Fibroblast of skin of back (primary cell): ENCODE data around the gene NRAP.

Experiments used
- DNase-seq: peaks from one replicate; pipeline ENCODE4 v3.0.0-alpha.2; 2013

Gene NRAP

GRCh38 chr10:113560071-113560470 lies 103.8 kb downstream of the NRAP start:
- DNase-seq, result no peak

- no peak for DNase-seq
Observed at GRCh38 chr10:113557903-113558321, 105.9 kb downstream of the NRAP start.

- DNase-seq, result no peak
Observed at GRCh38 chr10:113557424-113557862, 106.4 kb downstream of the NRAP start.

GRCh38 chr10:113555751-113556150 lies 108.1 kb downstream of the NRAP start:
- no peak for DNase-seq

- no peak for DNase-seq
Observed at GRCh38 chr10:113555245-113555644, 108.6 kb downstream of the NRAP start.

- DNase-seq, result no peak
Observed at GRCh38 chr10:113554214-113554613, 109.6 kb downstream of the NRAP start.

- DNase-seq, result no peak
Observed at GRCh38 chr10:113553149-113553548, 110.7 kb downstream of the NRAP start.

GRCh38 chr10:113552701-113553100 lies 111.1 kb downstream of the NRAP start, which contains the start of gene HABP2:
HABP2 (plus strand) TSS chr10:113553053; CDS start chr10:113553122, 69 bp downstream.
- no peak for DNase-seq

GRCh38 chr10:113552014-113552413 lies 111.8 kb downstream of the NRAP start:
- DNase-seq, result no peak

- no peak for DNase-seq
Observed at GRCh38 chr10:113550365-113550764, 113.5 kb downstream of the NRAP start.

GRCh38 chr10:113549856-113550255 lies 114.0 kb downstream of the NRAP start:
- DNase-seq, result no peak

- DNase-seq, result no peak
Observed at GRCh38 chr10:113547426-113547825, 116.4 kb downstream of the NRAP start.

GRCh38 chr10:113544392-113544791 lies 119.4 kb downstream of the NRAP start:
- no peak for DNase-seq

- no peak for DNase-seq
Observed at GRCh38 chr10:113543107-113543955, 120.5 kb downstream of the NRAP start.

- DNase-seq, result no peak
Observed at GRCh38 chr10:113541549-113541927, 122.3 kb downstream of the NRAP start.

GRCh38 chr10:113540845-113541548 lies 122.8 kb downstream of the NRAP start:
- peak; percentile 52 for DNase-seq

GRCh38 chr10:113539789-113540188 lies 124.1 kb downstream of the NRAP start:
- DNase-seq, result peak; percentile 66
